HG02759 (cell line): ENCODE data around the gene PCDHGC4.

Source experiments
- ATAC-seq: cut with Tn5 transposase; IDR thresholded peaks from one replicate; pipeline ENCODE4 v1.9.1; 2021; ENCODE audit warnings: mild to moderate bottlenecking, moderate library complexity; ENCODE audit not compliant: unreplicated experiment

The PCDHGC4 gene

GRCh38 chr5:141511771-141512325 is 27.0 kb downstream of the PCDHGC4 start:
- no peak for ATAC-seq

DNA sequence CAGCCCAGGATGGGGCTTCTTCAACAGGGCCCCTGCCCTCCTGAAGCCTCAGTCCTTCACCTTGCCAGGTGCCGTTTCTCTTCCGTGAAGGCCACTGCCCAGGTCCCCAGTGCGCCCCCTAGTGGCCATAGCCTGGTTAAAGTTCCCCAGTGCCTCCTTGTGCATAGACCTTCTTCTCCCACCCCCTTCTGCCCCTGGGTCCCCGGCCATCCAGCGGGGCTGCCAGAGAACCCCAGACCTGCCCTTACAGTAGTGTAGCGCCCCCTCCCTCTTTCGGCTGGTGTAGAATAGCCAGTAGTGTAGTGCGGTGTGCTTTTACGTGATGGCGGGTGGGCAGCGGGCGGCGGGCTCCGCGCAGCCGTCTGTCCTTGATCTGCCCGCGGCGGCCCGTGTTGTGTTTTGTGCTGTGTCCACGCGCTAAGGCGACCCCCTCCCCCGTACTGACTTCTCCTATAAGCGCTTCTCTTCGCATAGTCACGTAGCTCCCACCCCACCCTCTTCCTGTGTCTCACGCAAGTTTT is 27.6 kb downstream of the PCDHGC4 start:
- ATAC-seq: no peak

DNA sequence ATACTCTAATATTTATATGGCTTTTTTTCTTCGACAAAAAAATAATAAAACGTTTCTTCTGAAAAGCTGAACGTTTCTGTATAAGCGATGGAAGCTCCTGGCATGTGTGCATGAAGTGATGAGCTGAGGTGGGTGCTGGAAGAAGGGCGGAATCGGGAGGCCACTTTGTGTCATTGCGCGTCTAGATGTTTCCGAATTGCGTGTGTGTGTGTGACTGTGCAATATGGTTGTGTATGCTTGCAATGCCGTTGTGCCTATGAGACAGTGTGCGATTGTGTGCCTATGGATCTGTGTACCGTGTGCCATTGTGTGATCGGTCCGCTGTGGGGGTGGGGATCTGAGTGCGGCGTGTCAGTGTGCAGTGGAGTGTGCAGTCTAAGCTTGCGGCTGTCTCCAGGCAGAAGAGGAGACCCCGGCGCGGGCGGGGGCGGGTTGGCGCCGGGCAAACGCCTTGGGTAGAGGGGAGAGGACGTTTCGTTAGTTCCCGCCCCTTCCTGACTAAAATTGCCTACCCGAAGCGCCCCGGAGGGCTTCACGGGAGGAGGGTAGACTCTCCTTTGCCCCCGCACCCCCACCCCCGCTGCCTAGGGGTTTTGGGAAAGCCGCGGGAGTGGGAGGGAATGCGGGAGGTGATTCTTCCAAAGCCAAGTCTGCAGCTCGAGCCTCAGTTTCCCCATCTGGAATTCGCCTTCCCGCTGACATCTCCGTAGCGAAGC is 28.2 kb downstream of the PCDHGC4 start:
- ATAC-seq: no peak

DNA sequence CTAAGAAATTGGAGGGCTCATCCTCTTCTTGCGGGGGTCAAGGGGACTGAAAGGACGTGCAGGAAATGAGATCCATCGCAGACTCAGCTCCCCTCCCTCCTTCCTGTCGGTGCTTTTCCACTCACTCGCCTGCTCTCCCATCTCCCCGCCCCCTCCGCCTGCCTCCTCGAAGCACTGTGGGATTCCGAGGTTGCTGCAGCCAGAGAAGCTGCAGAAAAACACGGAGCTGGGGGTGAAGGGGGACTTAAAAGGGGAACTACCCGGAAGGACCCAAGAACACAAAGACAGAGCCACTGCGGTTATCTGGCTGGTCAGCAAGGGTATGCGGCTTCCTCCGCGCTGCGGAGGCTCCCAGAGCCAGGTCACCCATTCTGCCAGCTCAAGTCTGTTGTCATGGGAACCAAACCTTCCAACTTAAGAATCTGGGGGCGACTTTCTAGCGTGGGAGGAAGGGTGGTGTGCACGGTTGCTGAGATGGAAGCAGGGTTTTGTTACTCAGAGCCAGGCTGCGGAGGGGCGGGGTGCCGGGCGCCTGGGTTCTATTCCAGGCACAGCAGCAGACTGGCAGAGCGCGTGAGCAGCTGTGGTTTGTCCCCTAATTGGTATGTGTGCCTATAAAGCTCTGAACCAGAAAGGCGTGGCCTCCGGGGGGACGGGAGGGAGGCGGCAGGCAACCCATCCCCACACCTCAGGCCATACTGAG is 28.9 kb downstream of the PCDHGC4 start:
- peak; percentile 45 for ATAC-seq

- ATAC-seq: peak; percentile 10
Observed at GRCh38 chr5:141514330-141515133, 29.7 kb downstream of the PCDHGC4 start.

GRCh38 chr5:141515141-141515540 is 30.3 kb downstream of the PCDHGC4 start:
- no peak for ATAC-seq

DNA sequence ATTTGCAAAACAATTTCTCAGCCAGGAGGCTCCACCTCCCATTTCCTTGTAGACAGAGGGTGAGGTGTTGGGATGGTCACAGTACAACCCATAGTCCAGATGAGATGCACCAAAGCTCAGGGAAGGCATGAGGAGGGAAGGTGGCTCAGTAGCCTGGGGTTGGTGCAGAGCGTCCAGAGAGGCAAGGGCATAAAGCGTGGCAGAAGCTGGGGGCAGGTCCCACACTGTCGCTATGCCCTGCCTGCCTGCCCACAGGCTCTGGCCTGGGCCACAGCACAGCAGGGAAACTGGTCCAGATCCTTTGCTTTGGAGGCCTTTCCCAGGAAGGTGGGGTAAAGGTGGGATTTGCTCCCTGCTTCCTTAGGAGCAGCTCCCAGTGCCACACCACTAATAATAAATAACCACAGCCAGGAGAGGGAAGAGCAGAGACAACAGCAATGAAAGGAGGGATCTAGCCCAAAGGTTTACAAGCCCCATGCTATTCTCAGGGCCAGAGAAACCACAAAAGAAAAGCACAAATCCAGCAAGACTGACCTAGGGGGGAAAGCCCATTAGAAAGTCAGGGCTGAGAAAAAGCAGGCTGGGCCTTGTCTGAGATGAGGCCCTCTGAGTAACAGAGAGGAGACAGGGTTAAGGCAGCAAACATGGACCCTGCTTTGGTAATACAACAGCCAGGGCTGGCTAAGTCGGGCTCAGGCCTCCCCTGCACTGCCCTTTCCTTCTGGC is 31.3 kb downstream of the PCDHGC4 start:
- ATAC-seq: no peak

DNA sequence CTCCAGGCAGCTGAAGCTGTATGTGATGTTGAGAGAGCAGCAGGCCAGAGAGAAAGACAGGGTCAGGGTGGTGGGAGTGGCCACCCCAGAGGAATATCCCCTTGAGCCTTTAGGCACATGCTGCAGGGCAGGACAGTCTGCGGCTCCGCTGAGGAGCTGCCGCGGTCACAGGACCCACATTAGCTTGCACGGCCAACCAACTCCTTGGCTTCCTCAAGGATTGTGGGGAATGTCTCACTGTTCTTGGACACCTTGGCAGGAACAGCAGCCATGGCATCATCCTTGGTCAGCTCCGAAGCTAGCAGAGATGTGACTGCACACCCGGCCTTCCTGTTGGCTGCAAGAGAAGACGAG is 31.8 kb downstream of the PCDHGC4 start:
- ATAC-seq: no peak

- no peak for ATAC-seq
Observed at GRCh38 chr5:141517312-141517711, 32.5 kb downstream of the PCDHGC4 start.

DNA sequence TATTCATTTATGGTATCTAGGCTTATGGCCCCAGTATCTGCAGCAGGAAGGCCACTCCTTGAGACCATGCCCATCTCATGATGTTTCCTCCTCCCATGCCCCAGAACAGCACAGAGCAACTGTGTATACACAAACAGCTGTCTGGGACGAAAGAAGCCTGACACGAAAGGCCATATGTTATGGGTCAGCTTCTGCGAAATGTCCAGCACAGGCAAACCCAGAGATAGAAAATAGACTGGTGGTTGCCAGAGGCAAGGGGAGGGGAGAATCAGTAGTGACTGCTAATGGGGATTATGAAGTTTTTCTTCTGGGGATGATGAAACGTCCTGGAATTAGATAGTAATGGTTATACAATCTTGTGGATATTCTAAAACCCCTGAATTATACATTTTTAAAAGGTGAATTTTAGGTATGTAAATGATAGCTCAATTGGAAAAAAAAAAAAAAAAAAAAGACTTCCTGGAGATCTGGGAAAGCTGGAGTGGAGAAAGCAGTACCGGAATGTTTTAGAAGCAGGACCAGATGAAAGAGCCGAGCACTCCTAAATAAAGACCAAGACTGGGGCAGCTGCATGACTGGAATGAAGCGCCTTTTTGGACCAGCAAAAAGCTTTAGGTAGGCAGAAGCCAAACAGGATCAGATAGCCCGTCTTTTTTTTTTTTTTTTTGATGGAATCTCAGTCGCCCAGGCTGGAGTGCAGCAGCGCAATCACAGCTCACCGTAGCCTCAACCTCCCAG is 33.2 kb downstream of the PCDHGC4 start:
- no peak for ATAC-seq

DNA sequence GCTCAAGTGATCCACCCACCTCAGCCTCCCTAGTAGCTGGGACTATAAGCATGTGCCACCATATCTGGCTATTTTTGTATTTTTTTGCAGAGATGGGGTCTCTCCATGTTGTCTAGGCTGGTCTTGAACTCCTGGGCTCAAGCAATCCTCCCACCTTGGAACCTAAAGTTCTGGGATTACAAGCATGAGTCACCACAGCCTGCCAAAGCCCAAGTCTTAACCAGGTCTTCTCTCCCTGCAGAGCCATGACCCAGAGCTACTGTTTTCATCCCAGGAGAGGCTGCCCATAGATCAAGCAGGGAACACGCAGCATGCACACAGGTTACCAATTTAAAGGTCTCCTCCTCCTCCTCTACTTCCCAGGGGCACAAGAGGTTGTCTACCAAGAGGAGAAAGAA is 33.8 kb downstream of the PCDHGC4 start:
- ATAC-seq: no peak

DNA sequence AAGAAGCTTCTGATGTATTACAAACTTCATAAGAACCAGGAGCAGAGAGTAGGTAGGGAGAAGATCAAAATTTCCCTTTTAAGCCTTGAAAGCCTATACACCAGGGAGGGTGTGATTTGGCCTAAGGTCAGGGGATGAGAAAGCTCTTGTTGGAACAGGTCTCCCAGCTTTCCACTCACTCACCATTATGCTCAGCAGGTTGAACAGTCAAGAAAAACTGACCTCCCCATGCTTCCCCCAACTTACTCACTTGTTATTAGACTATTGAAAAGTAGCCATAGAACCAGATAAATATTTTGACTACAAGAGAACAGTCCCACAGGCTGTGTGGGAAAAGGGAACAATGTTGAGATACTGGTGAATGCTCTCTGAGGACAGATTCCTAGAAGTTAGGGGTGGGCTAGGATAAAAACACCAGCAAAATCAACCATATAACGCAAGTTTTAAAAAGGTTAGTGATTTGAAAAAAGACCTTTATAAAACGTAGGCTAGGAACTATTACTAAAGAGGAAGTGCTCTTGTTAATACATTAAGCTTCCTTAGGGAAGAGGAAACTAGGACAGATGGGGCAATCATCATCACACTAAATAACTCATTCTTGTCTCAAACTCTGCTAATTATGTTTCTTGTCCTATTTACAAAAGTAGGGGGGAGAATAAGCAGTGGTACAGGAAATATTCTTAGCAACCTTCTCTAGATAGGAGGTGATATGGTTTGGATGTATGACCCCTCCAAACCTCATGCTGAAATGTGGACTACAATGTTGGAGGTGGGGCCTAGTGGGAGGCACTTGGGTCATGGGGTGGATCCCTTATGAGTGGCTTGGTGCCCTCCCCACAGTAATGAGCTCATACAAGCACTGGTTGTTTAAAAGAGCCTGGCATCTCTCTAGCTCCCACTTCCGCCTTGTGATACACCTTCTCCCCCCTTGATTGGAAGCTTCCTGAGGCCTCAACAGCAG is 35.1 kb downstream of the PCDHGC4 start:
- no peak for ATAC-seq

DNA sequence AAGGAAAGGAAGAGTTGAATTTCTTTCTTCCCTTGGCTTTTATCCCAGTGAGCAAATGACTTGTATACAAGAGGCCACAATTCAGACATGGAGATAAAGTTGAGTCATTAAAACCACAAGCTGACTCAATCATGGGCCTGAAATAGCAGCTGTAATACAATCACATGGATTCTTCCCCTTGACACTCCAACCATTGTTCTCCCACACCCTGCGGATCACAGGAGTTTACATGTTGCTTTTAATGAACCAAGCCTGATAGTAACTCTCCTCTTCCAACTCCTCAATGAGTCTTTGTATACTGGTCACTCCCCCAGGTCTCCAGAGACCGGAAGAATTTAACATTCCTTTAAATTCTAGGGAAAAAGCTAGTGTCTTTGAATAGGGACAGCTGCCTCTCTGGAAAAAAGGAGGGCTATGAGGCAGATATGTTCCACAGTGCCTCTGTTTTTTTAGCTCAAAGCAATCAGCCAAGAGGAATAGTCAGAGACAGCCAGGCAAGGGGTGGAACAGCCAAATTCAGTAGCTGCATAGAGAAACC is 36.5 kb downstream of the PCDHGC4 start:
- ATAC-seq: no peak

GRCh38 chr5:141522301-141522700 is 37.5 kb downstream of the PCDHGC4 start:
- ATAC-seq: no peak

- no peak for ATAC-seq
Observed at GRCh38 chr5:141523991-141524390, 39.2 kb downstream of the PCDHGC4 start.

DNA sequence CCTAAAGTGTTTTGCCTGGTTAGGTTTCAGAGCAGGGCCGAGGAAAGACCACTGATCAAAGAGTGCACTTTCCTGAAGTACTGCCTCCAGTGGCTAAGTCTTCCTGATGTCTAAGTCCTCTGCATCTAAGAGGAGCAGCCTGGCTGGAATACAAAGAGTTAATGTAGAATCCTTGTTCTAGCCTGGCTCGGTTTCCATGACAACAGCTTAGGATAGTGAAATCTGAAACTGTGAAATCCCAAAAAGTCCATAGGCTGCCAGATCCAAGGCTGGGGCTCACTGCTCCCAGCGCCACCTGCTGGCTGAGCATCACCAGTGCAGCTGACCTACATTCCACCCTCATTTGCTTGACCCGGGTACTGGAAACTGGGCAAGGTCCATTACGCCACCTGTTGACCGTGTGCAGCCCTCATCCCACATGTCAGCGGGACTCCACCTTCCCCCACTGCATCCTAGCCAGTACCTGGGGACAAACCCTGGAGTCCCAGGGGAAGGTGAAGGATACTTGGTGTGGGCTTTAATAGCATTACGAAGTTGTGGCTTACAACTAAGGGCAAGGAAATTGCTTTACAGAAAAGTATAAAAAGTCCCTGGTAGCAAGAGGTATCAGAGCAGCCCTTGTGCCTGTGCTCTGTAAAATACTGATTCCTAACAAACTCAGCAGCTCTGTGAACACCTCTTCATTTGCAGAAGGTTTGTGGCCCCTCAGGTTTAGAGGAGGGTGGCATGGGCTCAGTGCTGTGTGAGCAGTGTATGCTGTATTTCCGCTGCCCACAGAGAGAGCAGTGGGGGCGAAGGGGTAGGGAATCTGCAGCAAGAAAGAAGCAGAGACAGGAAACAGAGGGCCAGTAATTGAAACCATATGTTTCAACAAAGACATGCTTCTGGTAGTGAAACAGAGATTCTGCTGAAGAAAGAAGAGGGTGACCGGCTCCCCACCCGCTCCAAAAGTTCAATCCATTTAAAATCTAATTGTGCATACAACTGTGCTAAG is 40.1 kb downstream of the PCDHGC4 start:
- ATAC-seq: peak; percentile 65

DNA sequence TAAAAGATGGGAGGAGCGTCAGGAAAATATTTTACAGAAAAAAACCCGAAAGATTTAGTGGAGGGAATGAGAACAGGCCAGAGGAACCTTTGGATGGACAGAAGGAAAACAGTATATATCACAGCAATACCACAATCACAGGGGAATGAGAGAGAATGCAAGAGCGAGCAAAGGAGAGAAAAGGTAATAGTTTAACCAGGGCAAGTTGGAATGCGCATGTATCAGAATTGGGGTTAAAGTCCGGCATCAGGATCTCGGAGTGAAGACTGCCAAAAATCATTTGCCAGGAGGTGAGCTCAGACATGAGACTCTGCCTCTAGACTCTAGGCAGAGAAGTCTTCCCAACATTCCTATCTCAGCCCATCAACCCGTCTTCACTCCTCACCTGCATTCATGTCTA is 40.8 kb downstream of the PCDHGC4 start:
- no peak for ATAC-seq
